Measurements from ENCODE around the gene GUCD1. TPM values are rescaled to one million over a fixed set of nuclear protein-coding genes. Genes with fewer than 3 reads are reported as not detected.
A peak's percentile ranks its signal among the peaks of the same experiment; 100 is the strongest.

The GUCD1 gene
- total and polyA plus RNA-seq, 2 of the 13 experiments (the other 11 are each of a cell fraction or from before 2014, with no cell fraction given), result 128 to 245 TPM

- TF ChIP-seq BRCA1 (CRISPR knock-in tag; IDR thresholded peaks at IDR 0.05) (no peak), REST (IDR thresholded peaks at IDR 0.05; ENCODE audit: borderline replicate concordance in 1 of 2, low read depth in 1 of 2, low read length in 2 of 2) (peak in 1 of 2 experiments; percentile 30; a peak in 1 of 4 replicates), UBTF (CRISPR knock-in tag; IDR thresholded peaks at IDR 0.05) (peak; percentile 52), TRIM24 (CRISPR knock-in tag; IDR thresholded peaks at IDR 0.05) (0 out of 2 replicates have a peak, but pooled peaks have one; percentile 27), RBFOX2 (IDR thresholded peaks at IDR 0.05; ENCODE audit: low read depth, low read length) (peak; percentile 96), GABPB1 (CRISPR knock-in tag; IDR thresholded peaks at IDR 0.05) (0 out of 2 replicates have a peak, but pooled peaks have one; percentile 19), RBAK (CRISPR knock-in tag; IDR thresholded peaks at IDR 0.05) (no peak), ZUFSP (CRISPR knock-in tag; IDR thresholded peaks at IDR 0.05; ENCODE audit: borderline replicate concordance) (no peak), ZNF451 (CRISPR knock-in tag; IDR thresholded peaks at IDR 0.05) (0 out of 2 replicates have a peak, but pooled peaks have one; percentile 52), SMAD1 (CRISPR knock-in tag; IDR thresholded peaks at IDR 0.05; ENCODE audit: borderline replicate concordance, low read depth) (0 out of 2 replicates have a peak, but pooled peaks have one; percentile 16), ZBTB3 (CRISPR knock-in tag; IDR thresholded peaks at IDR 0.05; ENCODE audit: borderline replicate concordance, low read depth) (no peak), RFXAP (CRISPR knock-in tag; IDR thresholded peaks at IDR 0.05; ENCODE audit: borderline replicate concordance) (peak; percentile 42; the same call in 1 of the 2 replicates), MAFF (IDR thresholded peaks at IDR 0.05; ENCODE audit: low read depth, low read length) (no peak), RARA (CRISPR knock-in tag; IDR thresholded peaks at IDR 0.05) (peak; percentile 44), XBP1 (CRISPR knock-in tag; IDR thresholded peaks at IDR 0.05) (no peak), ZNF557 (CRISPR knock-in tag; IDR thresholded peaks at IDR 0.05) (no peak), MXI1 (IDR thresholded peaks at IDR 0.05; ENCODE audit: borderline replicate concordance, low read depth, low read length) (no peak), ATF6 (CRISPR knock-in tag; conservative IDR thresholded peaks at IDR 0.05) (no peak)
Observed at GRCh38 chr22:24554313-24555164, at the start of gene GUCD1 (continued).
